GM12801 (cell line): ENCODE results near the gene DDX39B.

Source experiments
- CTCF ChIP-seq: IDR thresholded peaks from one replicate; pipeline ENCODE4 v1.5.1; 2011; ENCODE audit warnings: control low read depth; ENCODE audit not compliant: insufficient read length; ENCODE audit errors: extremely low read depth

The DDX39B gene

GRCh38 chr6:31531771-31532643 lies 9.8 kb downstream of the DDX39B start:
- no peak for TF ChIP-seq CTCF

- TF ChIP-seq CTCF = no peak
Observed at GRCh38 chr6:31531162-31531561, 10.6 kb downstream of the DDX39B start.

GRCh38 chr6:31530659-31531058 lies 11.1 kb downstream of the DDX39B start:
- TF ChIP-seq CTCF = no peak

GRCh38 chr6:31529329-31530150 lies 12.3 kb downstream of the DDX39B start:
- no peak for TF ChIP-seq CTCF

- no peak for TF ChIP-seq CTCF
Observed at GRCh38 chr6:31528821-31529328, 12.9 kb downstream of the DDX39B start, which contains the start of gene MCCD1. MCCD1 (plus strand) TSS chr6:31528962; CDS start chr6:31529015, 53 bp downstream.

GRCh38 chr6:31528307-31528777 lies 13.5 kb downstream of the DDX39B start:
- no peak for TF ChIP-seq CTCF
